Measurements from ENCODE around the gene RAD51B. TPM values are rescaled to one million over a fixed set of nuclear protein-coding genes. Genes with fewer than 3 reads are reported as not detected.

Gene RAD51B
- total RNA-seq, 2 donors from 2014 or later = 22.8 to 33.8 TPM

- no peaks in the 10 kb centered on the region for H3K4me1 ChIP-seq (ENCODE audit: control insufficient read depth, insufficient read depth, low read length)
- TF ChIP-seq, protein P1, sequence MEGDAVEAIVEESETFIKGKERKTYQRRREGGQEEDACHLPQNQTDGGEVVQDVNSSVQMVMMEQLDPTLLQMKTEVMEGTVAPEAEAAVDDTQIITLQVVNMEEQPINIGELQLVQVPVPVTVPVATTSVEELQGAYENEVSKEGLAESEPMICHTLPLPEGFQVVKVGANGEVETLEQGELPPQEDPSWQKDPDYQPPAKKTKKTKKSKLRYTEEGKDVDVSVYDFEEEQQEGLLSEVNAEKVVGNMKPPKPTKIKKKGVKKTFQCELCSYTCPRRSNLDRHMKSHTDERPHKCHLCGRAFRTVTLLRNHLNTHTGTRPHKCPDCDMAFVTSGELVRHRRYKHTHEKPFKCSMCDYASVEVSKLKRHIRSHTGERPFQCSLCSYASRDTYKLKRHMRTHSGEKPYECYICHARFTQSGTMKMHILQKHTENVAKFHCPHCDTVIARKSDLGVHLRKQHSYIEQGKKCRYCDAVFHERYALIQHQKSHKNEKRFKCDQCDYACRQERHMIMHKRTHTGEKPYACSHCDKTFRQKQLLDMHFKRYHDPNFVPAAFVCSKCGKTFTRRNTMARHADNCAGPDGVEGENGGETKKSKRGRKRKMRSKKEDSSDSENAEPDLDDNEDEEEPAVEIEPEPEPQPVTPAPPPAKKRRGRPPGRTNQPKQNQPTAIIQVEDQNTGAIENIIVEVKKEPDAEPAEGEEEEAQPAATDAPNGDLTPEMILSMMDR (conservative IDR thresholded peaks at IDR 0.05) = no peak
- H3K9me3 Mint-ChIP-seq = no peaks in the 10 kb centered on the region
- no peak for DNase-seq
- H3K27me3 ChIP-seq (ENCODE audit: control insufficient read depth, insufficient read depth, low read length, poor library complexity, severe bottlenecking) = no peaks in the 10 kb centered on the region
- no peak overlapping the region for H3K27ac ChIP-seq (ENCODE audit: low read depth, low read length)
- H3K4me1 Mint-ChIP-seq = peaks cover 22% of the 10 kb centered on the region
- H3K27me3 Mint-ChIP-seq (ENCODE audit: insufficient read depth) = no peaks in the 10 kb centered on the region
- H3K9me3 ChIP-seq (ENCODE audit: control insufficient read depth, low read length) = no peaks in the 10 kb centered on the region
- H3K27ac Mint-ChIP-seq = no peak overlapping the region
- no peak overlapping the region for H3K9ac ChIP-seq (ENCODE audit: extremely low read depth, low read length, poor library complexity, severe bottlenecking)
- H3K36me3 Mint-ChIP-seq (ENCODE audit: low read depth) = no peaks in the 10 kb centered on the region
- H3K36me3 ChIP-seq (ENCODE audit: control insufficient read depth, insufficient read depth, low read length) = no peaks in the 10 kb centered on the region
- H3K4me3 Mint-ChIP-seq = no peak overlapping the region
- no peak overlapping the region for H3K4me3 ChIP-seq (ENCODE audit: low read length)
- WGBS, 2 experiments (ENCODE audit: insufficient coverage in 1 of 2, insufficient read length in 1 of 2) = 93 to 97% methylated on average over 4 of the region's 4 CpGs
Measured at GRCh38 chr14:68281497-68281896, 461.9 kb downstream of the RAD51B start.

DNA sequence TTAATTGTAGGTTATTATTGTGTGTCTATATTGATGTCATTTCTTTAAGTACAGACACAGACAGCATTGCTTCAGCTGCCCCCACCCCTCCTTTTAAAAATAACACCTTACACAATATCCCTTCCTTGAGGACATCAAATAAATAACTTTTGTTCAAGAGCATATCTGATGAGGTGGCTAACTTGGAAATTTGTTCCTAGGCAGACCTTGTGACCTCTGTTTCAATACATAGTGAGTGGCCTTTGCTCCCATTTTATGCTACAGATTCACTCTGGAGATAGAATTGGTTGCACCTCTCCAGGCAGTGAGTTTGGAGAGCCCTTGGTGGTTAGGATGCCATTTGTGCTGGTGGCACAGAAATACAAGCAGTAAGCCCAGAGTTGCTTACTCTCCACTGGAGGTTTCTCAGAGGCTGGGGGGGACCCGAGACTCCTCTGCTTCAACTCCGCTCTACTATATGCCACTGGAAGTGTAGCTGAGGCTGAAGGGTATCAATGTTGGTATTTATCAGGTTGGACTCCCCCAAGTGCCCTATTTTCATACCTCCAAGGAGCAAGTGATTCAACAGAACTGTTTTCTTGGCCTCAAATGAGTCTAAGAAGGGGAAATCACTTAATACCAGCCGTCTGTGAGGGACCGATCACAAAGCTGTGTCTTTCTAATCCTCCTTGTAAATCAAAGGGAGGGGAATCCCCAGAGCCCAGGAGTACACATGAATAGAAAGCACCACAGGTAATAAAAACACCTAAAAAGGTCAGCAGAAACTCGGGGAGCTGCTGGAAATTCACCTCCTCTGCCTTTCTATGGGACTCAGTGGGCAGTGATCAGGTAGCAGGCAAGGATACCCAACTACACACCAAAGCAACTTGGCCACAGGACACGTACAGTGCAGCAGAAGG lies 463.1 kb downstream of the RAD51B start:
- Mint-ChIP-seq H3K9me3 (no peaks in the 10 kb centered on the region), H3K27ac (no peak overlapping the region), H3K36me3 (ENCODE audit: low read depth) (no peaks in the 10 kb centered on the region), H3K4me3 (no peak overlapping the region), H3K4me1 (peaks cover 22% of the 10 kb centered on the region), H3K27me3 (ENCODE audit: insufficient read depth) (no peaks in the 10 kb centered on the region)
- H3K4me3 ChIP-seq (ENCODE audit: low read length) = no peak overlapping the region
- H3K27me3 ChIP-seq (ENCODE audit: control insufficient read depth, insufficient read depth, low read length, poor library complexity, severe bottlenecking) = no peaks in the 10 kb centered on the region
- H3K9me3 ChIP-seq (ENCODE audit: control insufficient read depth, low read length) = no peaks in the 10 kb centered on the region
- DNase-seq = no peak
- TF ChIP-seq, protein P1 (conservative IDR thresholded peaks at IDR 0.05) = no peak
- H3K27ac ChIP-seq (ENCODE audit: low read depth, low read length) = no peak overlapping the region
- 79 to 82% methylated on average over 3 to 6 of the region's 6 CpGs for WGBS, 2 experiments (ENCODE audit: insufficient coverage in 1 of 2, insufficient read length in 1 of 2)
- H3K9ac ChIP-seq (ENCODE audit: extremely low read depth, low read length, poor library complexity, severe bottlenecking) = no peak overlapping the region
- no peaks in the 10 kb centered on the region for H3K4me1 ChIP-seq (ENCODE audit: control insufficient read depth, insufficient read depth, low read length)
- H3K36me3 ChIP-seq (ENCODE audit: control insufficient read depth, insufficient read depth, low read length) = no peaks in the 10 kb centered on the region

DNA sequence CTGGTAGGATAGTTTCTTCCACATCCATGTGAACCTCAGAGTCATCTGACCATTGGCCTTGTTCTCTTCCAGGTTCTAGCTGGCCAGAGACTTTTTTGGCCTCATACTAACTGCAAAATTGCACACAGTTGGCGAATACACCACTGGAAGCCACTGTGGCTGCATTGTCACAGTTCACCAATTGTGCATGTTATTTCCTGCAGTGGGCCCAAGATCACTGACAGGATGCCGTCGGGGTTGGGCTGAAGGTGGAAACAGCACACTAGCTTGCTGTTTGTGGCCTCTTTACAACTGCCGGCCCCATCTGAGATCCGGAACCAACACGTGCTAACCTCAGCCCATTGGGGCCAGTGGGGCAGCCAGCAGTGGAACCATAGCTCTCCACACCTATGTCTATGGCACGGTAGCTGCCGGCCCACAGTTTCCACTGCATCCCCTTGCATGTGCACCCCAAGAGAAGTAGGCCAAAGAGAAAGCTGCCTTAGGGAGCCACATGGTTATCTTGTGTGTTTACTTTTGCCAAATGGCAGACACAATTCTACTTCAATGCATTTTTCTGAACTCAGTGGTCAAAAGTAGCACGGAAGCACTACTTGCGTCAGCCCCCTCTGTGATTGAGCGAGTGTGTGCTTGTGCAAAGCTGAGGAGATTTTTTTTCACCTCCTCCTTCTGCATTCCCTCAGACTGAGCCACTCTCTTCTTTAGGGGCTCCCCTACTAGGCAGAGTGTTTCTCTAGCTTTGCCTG lies 464.0 kb downstream of the RAD51B start:
- Histone ChIP-seq H3K9me3 (ENCODE audit: control insufficient read depth, low read length) (no peaks in the 10 kb centered on the region), H3K4me3 (ENCODE audit: low read length) (no peak overlapping the region), H3K27ac (ENCODE audit: low read depth, low read length) (no peak overlapping the region), H3K4me1 (ENCODE audit: control insufficient read depth, insufficient read depth, low read length) (no peaks in the 10 kb centered on the region), H3K36me3 (ENCODE audit: control insufficient read depth, insufficient read depth, low read length) (no peaks in the 10 kb centered on the region), H3K9ac (ENCODE audit: extremely low read depth, low read length, poor library complexity, severe bottlenecking) (no peak overlapping the region), H3K27me3 (ENCODE audit: control insufficient read depth, insufficient read depth, low read length, poor library complexity, severe bottlenecking) (no peaks in the 10 kb centered on the region)
- Mint-ChIP-seq H3K27ac (no peak overlapping the region), H3K27me3 (ENCODE audit: insufficient read depth) (no peaks in the 10 kb centered on the region), H3K36me3 (ENCODE audit: low read depth) (no peaks in the 10 kb centered on the region), H3K4me1 (peaks cover 20% of the 10 kb centered on the region), H3K9me3 (no peaks in the 10 kb centered on the region), H3K4me3 (no peak overlapping the region)
- TF ChIP-seq, protein P1 (conservative IDR thresholded peaks at IDR 0.05) = no peak
- no peak for DNase-seq
- 92 to 94% methylated on average over 9 to 11 of the region's 11 CpGs for WGBS, 2 experiments (ENCODE audit: insufficient coverage in 1 of 2, insufficient read length in 1 of 2)

All from endodermal cell (in vitro differentiated cells).